Measurements from ENCODE around the gene ICA1L. TPM values are rescaled to one million over a fixed set of nuclear protein-coding genes. Genes with fewer than 3 reads are reported as not detected.

Gene ICA1L
- total and polyA plus RNA-seq, 4 donors: 1.3 to 21.2 (median 5.9) TPM

- WGBS, 2 donors: 76 to 88% methylated on average over 2 of the region's 2 CpGs
- no peak for DNase-seq
- H3K36me3 ChIP-seq (ENCODE audit: control insufficient read depth in 4 of 4, insufficient read depth in 4 of 4, low read length in 4 of 4): peaks cover 0 to under 1% (median under 1%) of the 10 kb centered on the region in 4 donors
- no peak overlapping the region for H3K27ac ChIP-seq (ENCODE audit: low read depth in 1 of 2, low read length in 1 of 2)
- no peaks in the 10 kb centered on the region for H3K4me1 ChIP-seq (ENCODE audit: control insufficient read depth in 5 of 5, insufficient read depth in 5 of 5, low read length in 5 of 5)
- no peak for TF ChIP-seq CTCF (IDR thresholded peaks at IDR 0.05; ENCODE audit: control extremely low read depth, extremely low read depth)
- no peaks in the 10 kb centered on the region for H3K9me3 ChIP-seq (ENCODE audit: control insufficient read depth in 4 of 4, insufficient read depth in 3 of 4, low read length in 3 of 4)
- H3K27me3 ChIP-seq (ENCODE audit: control insufficient read depth in 3 of 3, insufficient read depth in 3 of 3, low read length in 2 of 3): no peaks in the 10 kb centered on the region
- H3K9ac ChIP-seq (ENCODE audit: insufficient read depth in 1 of 2, low read length in 2 of 2): no peak overlapping the region
- H3K4me3 ChIP-seq: no peak overlapping the region
- ATAC-seq (ENCODE audit: insufficient read depth, low FRiP score): no peak
Observed at GRCh38 chr2:202752071-202752470, 119.5 kb downstream of the ICA1L start.

GRCh38 chr2:202750763-202751427, 120.7 kb downstream of the ICA1L start:
- H3K9ac ChIP-seq (ENCODE audit: insufficient read depth in 1 of 2, low read length in 2 of 2): no peak overlapping the region
- H3K4me1 ChIP-seq (ENCODE audit: control insufficient read depth in 5 of 5, insufficient read depth in 5 of 5, low read length in 5 of 5): no peaks in the 10 kb centered on the region
- H3K27me3 ChIP-seq (ENCODE audit: control insufficient read depth in 3 of 3, insufficient read depth in 3 of 3, low read length in 2 of 3): no peaks in the 10 kb centered on the region
- DNase-seq (no peak), ATAC-seq (ENCODE audit: insufficient read depth, low FRiP score) (no peak)
- WGBS, 2 donors: 53 to 66% methylated on average over 3 of the region's 3 CpGs
- TF ChIP-seq CTCF (IDR thresholded peaks at IDR 0.05; ENCODE audit: control extremely low read depth, extremely low read depth): no peak
- H3K27ac ChIP-seq (ENCODE audit: low read depth in 1 of 2, low read length in 1 of 2): no peak overlapping the region
- no peaks in the 10 kb centered on the region for H3K9me3 ChIP-seq (ENCODE audit: control insufficient read depth in 4 of 4, insufficient read depth in 3 of 4, low read length in 3 of 4)
- H3K36me3 ChIP-seq (ENCODE audit: control insufficient read depth in 4 of 4, insufficient read depth in 4 of 4, low read length in 4 of 4): no peaks in the 10 kb centered on the region
- H3K4me3 ChIP-seq: no peak overlapping the region

GRCh38 chr2:202749477-202749876, 122.1 kb downstream of the ICA1L start:
- ATAC-seq (ENCODE audit: insufficient read depth, low FRiP score): no peak
- TF ChIP-seq CTCF (IDR thresholded peaks at IDR 0.05; ENCODE audit: control extremely low read depth, extremely low read depth): no peak
- H3K9me3 ChIP-seq (ENCODE audit: control insufficient read depth in 4 of 4, insufficient read depth in 3 of 4, low read length in 3 of 4): peaks cover 0 to 6% (median 0%) of the 10 kb centered on the region in 4 donors
- H3K9ac ChIP-seq (ENCODE audit: insufficient read depth in 1 of 2, low read length in 2 of 2): no peak overlapping the region
- no peak overlapping the region for H3K4me3 ChIP-seq
- H3K27me3 ChIP-seq (ENCODE audit: control insufficient read depth in 3 of 3, insufficient read depth in 3 of 3, low read length in 2 of 3): no peaks in the 10 kb centered on the region
- WGBS, 2 donors: 90 to 95% methylated on average over 2 of the region's 2 CpGs
- H3K4me1 ChIP-seq (ENCODE audit: control insufficient read depth in 5 of 5, insufficient read depth in 5 of 5, low read length in 5 of 5): no peaks in the 10 kb centered on the region
- peaks cover 0 to 2% (median 0%) of the 10 kb centered on the region in 4 donors for H3K36me3 ChIP-seq (ENCODE audit: control insufficient read depth in 4 of 4, insufficient read depth in 4 of 4, low read length in 4 of 4)
- H3K27ac ChIP-seq (ENCODE audit: low read depth in 1 of 2, low read length in 1 of 2): no peak overlapping the region
- DNase-seq: no peak

DNA sequence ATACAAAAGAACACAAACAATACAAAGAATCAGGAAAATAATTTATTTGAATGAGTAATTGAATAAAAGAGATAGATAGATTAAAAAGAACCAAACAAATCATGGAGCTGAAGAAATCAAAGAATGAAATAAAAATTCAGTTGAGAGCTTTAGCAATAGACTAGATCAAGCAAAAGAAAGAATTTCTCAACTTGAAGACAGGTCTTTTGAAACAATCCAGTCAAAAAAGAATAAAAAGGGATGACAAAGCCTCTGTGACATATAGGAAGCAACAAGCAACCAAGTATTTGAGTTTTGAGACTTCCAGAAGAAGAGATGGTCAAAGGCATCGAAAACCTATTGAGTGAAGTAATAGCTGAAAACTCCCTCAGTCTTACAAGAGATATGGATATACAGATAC, 128.0 kb downstream of the ICA1L start:
- H3K9me3 ChIP-seq (ENCODE audit: control insufficient read depth in 4 of 4, insufficient read depth in 3 of 4, low read length in 3 of 4): peaks cover 0 to 8% (median 5%) of the 10 kb centered on the region in 4 donors
- no peak for DNase-seq
- H3K4me3 ChIP-seq: no peak overlapping the region
- no peaks in the 10 kb centered on the region for H3K4me1 ChIP-seq (ENCODE audit: control insufficient read depth in 5 of 5, insufficient read depth in 5 of 5, low read length in 5 of 5)
- 98 to 100% methylated on average over 1 of the region's 1 CpG for WGBS, 2 donors
- no peak overlapping the region for H3K9ac ChIP-seq (ENCODE audit: insufficient read depth in 1 of 2, low read length in 2 of 2)
- ATAC-seq (ENCODE audit: insufficient read depth, low FRiP score): no peak
- H3K27me3 ChIP-seq (ENCODE audit: control insufficient read depth in 3 of 3, insufficient read depth in 3 of 3, low read length in 2 of 3): no peaks in the 10 kb centered on the region
- peaks cover 3 to 8% (median 7%) of the 10 kb centered on the region in 4 donors for H3K36me3 ChIP-seq (ENCODE audit: control insufficient read depth in 4 of 4, insufficient read depth in 4 of 4, low read length in 4 of 4)
- H3K27ac ChIP-seq (ENCODE audit: low read depth in 1 of 2, low read length in 1 of 2): no peak overlapping the region
- TF ChIP-seq CTCF (IDR thresholded peaks at IDR 0.05; ENCODE audit: control extremely low read depth, extremely low read depth): no peak

Data from lung (tissue), 12 donors.